CD4-positive, alpha-beta T cell treated with Interleukin-6 for 4 hours (primary cell): ENCODE data around the gene SLC22A23.

Experiments
- DNase-seq: peaks from one replicate; pipeline ENCODE4 v3.0.0-alpha.2; 2020; ENCODE audit warnings: mixed read lengths

Gene SLC22A23

DNA sequence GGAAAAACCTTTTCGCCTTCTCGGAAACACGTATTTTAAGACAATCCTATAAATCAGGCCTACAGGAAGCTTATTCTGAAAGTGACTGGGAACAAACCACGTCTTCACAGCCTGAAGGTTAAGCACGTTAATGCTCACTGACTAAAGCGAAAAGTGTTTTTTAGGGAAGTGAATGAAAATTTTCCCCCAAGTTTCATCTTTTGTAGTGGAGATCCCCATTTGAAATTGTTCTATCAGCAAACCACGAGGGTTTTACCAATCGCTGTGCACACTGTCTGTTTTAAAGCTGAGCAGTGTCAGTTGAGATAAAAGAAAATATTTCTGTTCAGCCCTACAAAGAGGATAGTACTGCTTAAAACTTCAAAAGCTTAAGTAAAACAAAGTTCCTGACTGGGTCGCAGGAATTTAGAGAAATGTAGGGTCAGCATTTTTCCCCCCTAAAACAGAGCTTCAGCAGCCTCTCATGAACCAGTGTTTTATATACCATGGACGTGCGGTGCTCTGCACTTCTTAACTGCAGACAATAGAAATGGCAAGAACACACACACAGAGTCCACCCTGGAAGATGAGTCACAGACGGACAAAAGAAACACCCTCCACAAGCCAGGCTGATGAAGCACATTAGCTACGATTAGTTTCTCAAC is 34.9 kb downstream of the SLC22A23 start:
- no peak for DNase-seq

DNA sequence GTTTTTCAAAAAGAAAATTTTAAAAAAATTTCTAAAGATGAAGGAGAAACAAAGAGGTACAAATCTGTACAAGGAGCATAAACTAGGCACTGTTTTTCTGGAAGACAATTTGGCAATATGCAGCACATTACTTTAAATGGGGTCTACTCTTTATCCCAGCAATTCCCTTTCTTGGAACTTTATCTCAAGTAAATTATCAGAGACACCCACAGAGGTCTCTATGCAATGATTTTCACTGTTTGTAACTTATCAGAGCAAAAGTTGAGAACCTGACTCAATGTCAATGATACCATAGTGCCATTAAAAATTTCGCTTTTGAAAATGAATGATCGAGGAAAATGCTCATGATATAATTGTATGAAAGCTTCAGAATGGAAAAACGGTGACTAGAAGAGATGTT is 35.7 kb downstream of the SLC22A23 start:
- no peak for DNase-seq

DNA sequence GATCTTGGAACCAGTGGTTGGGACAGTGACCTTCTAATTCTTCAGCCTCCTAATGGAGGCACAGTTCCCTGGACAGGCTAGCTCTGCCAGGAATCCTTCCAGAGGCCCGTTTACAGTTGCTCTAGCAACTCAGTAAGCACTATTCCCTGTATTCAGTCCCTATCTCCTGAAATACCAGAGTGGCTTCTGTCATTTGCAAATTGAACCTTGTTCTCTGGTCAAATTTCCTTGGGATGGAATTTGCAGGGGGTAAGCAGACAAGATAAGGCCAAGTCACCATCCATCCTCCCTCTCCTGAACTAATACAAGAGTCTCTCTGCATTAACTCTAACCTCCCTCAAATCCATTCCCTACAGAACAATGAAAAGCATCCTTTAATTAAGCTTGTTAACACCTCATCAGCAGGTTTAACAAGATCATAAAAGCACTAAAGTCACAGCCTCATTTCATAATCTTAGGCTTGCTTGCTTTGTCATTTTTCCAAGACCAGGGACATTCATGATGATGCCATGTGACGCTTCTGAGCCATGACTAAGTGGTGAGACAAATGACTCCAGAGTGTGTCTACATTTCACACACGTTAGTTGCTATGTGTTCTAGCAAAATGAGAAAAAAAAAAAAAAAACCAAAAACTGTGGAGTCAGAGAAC is 37.1 kb downstream of the SLC22A23 start:
- no peak for DNase-seq

DNA sequence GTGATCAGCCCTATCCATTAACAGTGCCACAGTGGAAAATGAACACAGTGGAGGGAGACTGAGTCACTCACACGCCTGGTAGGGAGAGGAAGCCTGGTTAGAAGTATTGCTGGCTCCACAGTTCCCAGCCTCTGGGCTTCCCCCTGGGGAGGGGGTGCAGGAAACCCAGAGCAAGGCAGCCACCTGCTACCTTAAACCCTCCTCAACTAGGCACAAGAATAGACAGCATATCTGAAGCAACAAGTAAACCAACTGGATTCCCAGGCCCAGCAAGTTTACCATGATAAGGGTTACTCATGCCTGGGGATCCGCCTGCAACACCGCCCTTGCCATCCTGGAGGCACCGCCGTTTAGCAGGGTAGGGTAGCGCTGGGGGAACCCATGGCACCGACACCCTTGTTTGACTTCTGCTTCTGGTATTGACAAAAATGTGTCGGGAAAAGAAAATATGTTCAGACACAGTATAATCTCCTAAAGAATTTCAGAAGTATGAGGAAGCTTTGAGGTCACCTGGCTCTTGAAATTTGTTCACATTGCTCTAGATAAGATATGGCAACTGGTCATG is 38.3 kb downstream of the SLC22A23 start:
- no peak for DNase-seq

DNA sequence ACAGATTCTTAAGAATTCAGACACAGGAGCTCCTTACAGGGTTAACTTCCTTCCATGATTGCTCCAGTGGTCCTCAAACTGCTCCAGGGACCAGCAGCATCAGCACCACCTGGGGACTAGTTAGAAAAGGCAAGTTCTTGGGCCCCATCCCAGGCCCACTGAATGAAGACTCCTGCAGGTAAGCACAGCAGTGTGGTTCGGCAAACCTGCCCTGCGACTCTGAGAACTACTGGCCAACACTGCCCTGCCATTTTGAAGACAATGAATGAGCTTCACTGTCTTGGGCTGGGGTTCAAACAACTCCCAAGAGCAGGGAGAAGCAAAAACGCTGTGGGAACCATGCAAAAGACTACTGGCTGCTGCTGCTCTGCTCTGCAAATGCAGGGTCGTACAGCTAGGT is 39.4 kb downstream of the SLC22A23 start:
- DNase-seq: no peak

DNA sequence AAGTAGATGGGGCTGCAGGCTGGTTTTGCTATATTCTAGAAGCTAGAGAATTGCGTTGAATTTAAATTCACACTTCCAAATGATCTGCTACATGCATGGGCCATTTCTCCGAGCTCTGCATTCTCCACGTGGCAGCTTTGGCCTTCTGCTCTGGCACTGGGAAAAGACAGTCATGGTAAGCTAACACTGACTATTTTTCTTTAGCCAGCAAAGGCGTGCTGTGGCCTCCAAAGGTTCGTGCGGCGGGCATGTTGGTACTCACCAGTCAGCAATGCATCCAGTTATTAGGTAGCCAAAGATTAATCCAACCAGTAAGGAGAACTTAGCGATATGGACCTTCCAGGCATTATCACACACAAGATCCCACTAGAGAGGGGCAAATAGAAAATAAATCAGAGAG is 41.4 kb downstream of the SLC22A23 start:
- no peak for DNase-seq

DNA sequence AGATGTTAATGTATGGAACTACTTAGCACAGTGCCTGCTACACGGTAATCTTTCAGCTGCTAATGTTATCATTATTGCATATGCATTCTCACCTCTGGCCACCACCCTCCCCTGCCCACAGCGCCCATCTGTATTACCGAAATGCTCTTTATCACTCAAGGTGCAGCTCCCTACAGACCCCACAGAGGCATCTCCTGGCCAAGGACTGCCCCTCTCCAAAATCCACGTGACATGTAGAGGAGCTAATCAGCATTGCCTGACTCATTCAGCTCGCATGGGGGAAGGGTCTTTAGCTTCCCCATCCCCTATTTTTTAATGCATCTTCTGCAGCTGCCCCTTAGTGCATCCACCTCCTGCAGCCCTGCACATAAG is 41.8 kb downstream of the SLC22A23 start:
- DNase-seq: no peak

DNA sequence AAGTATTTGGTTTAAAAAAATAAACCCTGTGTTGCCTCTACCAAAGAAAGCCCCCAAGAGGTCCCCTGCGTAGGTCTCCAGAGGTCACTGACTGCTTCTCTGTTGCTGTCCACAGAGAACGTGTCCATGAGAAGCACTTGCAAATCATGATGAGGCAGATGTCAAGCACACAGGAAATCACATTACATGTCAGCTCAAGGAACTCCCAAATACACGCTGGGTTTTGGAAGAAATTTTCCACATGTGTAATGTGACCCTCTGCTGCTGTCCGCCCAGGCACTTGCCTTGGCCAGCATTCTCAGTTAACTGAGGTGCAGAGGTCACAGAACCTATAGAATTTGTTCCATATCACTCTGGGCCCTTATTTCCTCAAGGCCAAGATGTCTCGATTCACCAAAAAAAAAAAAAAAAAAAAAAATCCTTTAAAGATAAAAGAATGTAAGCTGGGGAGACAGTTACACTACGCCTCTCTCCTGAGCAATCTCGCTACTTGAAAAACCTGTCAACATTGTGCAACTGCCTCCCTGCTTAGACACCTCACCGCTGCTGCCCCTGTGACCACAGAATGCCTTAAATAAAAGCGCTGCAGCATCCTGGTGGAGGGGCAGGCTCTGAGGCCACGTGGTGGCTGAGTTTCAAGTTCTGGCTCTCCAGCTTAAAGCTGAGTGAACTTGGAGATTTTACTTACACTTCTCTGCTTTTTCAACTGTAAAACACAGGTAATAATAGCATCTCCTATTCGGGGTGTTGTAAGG is 42.3 kb downstream of the SLC22A23 start:
- peak; percentile 29 for DNase-seq

DNA sequence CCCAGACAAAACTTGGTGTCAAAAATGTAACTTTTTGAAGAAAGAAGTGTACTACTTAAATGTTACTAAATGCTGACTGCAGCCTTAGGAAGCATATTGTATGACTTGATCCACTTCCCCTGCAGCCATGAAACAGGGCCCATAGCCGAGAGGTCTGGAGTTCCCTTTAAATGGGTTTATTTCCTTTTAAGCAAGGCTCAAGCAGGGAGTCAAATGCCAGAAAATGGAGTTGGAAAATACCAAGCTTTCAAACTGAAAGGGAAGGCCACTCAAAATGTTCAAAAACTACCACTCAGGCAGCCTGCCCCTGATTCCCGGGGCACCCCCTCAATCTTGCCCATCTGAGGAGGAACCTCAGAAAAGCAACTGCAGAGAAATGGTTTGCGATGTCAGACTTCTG is 43.3 kb downstream of the SLC22A23 start:
- DNase-seq: no peak

DNA sequence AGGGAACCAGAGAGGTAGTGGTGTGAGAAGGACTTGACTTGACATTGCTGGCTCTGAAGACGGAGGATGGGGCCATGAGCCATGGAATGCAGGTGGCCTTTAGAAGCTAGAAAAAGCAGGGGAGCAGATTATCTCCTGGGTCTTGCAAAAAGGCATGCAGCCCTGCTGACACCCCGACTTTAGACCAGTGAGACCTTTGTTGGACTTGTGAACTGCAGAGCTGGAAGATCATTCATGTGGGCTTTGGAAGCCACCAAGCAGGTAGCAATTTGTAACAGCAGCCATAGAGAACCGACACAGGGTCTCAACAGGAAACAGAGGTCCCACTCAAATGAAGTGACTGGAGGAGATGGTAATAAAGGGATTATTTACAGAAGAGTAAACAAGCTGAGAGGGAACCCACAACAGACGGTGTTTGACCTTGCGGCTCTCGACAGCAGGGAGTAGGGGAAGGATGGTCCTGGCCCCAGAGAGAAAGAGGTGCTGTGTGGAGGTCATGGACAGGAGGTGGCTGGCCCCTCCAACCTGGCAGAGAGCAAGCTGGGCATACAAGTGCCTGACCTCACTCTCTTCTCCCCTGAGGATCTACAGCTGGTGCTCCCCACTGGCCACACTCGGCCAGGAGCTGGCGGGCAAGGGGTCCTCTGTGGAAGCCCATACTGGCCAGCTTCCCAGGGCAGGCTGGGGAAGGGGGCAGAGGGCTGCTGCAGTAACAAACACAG is 43.9 kb downstream of the SLC22A23 start:
- DNase-seq: no peak

DNA sequence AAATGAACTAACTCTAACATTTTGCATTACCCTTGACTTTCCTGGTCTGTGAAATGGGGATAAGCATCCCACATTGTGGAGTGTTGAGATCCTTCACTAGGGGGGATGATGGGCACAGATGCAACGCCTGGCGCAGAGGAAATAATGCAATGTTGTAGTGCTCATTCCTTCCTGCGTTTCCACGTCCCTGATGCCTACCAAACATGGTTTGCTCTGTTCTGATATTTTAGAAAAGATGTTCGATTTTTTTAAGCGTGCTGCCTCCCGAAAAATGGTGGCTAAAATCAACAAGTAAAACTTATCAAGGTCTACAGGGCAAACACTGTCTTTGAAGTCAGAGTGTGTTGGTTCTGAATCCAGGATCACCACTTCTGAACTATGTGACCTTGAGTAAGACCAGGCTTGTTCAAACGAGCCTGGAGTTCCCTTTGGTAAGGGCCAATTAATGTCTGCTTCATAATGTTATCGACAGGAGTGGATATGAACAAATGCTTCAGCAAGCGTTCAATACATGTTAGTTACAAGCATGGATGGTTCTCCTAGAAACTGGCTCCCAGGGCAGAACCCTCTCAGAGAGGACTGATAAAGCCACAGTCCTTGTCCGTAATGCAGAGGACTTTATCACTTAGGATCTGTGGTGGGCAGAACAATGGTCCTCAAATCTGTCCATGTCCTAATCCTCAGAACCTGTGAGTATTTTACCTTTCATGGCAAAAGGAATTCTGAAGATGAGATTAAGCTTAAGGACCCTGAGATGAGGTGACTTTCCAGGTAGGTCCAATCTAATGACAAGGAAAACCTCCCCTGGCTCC is 44.7 kb downstream of the SLC22A23 start:
- no peak for DNase-seq

DNA sequence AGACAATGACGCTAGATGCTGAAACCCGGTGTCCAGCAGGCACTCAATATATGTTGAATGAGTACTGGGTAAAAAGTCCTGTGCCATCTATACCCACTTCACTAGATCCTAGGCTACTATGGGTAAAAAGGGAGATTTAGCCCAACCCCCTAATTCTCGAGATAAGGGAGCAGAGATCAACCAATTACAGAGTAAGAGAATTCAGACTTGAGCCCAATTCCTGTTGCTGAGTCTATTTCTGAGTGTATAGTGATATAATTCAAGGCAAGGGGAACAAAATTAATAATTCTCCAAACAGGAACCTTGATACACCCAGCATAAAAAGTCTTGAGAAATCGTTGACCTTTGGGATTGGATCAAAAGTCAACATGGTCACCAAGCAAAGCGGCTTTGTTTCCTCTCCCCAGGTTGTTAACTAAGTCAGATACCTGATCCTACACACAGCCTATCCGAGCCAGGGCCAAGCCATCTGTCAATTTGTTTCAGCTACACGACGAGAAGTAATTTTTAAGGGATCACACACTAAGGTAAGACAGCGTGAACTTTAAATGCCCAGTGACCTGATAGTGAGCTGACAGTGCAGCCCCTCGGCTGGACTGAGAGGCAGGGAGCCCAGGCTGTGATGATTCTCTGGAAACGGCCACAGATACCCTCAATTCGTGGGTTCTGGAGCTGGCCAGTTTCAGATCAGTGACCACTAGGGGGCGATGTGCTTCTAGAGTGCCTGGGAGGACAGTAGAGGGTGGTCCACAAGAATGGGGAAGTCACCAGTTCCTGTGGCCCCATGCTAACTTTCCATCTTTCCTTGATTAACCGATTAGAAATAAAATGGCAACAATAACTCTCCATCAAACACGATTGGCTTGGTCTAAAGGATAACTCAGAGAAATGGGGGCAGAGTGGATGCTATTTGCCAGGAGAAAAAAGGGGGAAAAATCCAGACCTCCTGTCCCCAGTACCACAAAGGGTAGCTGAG is 46.2 kb downstream of the SLC22A23 start:
- peak; percentile 80 for DNase-seq

DNA sequence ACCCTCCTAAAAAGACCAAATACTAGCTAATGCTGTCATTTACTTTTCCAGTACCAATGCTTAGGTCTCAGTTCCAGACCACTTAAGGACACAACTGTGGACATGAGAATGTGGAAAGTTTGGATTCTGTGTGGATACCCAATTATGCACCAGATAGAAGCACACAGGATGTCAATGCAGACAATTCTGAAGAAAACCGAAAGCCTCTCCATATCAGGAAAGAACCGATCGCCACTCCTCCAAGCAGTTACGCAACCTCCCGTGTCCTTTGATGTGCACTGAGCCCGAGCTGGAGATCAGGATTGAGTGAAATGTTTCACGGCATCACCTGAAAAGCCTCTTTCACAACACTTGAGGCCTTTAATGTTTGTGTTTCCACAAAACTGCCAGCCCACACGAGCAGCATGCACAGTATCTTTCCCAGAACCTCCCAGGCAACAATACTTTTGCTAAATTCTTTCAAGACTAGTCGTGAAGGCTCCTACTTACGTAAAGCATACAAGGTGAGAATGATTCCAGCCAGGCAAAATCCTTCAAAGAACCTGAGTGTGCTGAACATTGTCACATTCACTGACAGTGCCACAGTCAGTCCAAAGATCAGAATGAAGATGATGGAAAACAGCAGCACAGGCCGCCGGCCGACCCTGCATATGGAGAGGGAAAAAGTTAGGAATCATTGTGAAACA is 47.0 kb downstream of the SLC22A23 start:
- DNase-seq: no peak

DNA sequence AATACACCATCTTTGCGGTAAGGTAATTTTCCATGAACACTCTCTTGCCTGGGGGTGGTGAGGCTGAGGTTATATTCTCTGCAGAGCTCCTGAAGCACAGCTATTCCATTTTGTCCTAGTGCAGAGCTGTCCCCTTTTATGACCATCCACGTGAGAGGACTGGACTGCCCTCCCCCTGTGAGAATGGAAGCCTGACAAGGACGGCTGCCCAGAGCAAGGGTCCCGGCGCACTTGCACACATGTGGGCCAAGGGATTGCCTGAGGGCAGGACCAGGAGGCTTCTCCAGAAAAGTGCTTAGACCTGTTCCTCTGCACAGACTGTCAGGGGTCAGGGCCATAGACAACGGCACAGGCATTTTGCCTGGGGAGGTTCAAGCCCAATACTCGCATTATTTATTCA is 48.2 kb downstream of the SLC22A23 start:
- no peak for DNase-seq

DNA sequence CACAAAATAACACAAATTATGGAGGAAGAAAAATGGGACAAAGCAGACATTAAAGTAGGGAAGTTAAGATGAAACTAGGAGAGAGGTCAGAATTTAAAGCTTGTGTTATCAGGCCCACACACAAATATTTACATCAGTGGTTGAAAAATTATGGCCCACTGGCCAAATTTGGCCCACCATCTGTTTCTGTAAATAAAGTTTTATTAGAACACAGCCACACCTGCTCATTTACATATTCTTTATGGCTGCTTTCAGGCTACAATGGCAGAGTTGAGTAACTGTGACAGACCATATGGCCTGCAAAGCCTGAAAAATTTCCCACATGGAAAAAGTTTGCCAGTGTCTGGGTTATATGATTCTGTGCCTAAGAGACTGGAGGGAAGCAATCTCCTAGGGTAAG is 49.0 kb downstream of the SLC22A23 start:
- DNase-seq: no peak

DNA sequence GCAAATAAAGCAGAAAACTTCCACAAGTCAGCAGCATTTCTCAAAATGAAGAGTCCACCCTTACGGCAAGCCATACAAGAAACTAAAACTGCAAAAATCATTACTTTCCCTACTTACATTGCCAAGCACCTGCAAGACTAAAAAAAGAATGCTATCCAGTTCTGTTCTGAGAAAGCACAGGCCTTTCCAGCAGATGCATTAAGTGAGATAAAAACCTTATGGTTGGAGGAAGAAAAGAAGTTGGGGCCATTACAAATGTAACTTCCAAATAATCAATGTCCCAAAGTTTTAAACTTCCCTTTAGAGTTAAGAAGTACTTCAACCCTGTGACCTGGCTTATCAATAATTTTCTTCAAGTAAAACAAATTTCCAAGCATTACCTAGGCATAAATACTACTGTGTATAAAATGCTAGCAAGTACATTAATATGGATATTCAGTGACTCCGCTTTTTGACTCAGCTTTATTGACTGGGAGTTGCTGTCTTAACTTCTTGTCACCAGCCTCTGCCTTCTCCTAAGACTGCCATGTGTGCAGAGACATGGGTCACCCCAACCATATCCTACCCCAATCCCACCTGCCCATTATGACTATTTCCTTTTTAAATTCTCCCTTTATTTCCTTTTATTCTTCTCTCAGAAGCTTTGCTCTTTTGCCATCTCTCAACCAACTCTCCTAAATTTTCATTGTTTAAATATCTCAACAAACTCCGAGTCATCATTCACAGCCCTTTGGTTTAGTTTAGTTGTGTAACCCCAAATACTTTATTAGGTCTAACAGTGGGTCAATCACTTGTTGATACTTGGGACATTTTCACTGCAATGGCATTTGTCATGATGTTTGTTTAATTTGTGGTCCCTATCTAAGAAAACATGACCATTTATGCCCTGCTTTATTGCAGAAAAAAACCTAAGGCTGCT is 49.7 kb downstream of the SLC22A23 start:
- no peak for DNase-seq

DNA sequence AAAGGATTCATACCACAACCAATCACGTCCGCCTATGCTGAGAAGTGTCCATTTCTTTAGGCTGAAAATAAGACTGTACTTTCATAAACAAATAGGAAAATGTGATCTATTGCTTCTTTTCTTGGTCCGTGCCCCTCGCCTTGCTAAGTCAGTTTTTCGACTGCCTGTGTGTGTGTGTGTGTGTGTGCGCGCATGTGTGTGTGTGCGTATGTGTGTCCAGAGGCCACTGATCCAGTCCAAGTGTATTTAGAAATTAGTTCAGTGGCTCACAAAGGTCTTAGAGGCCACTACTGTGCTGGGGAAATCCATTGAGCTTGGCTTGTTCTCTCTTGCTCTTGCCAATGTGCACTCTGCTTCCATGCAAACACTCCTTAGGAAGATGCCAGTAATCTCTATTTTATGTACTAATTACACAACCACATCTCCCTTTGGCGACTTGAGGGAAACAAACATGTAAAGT is 50.5 kb downstream of the SLC22A23 start:
- no peak for DNase-seq

DNA sequence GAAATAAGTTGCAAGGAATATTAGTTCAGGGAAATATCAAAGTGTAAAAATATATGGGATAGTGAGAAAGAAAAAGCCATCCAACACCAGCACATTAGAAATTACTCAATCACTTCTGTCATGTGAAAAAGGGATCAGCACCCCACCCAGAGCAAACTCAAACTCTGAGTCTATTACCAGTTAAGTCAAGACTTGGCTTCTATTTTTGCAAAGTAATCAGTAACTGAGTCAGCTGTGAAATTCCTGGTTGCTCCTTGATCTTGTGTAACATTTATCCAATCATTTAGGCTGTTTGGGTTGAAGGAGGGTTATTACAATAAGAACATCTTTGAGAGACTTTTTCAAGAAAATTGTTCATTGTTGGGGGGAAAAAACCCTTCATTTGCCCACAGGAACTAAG is 51.2 kb downstream of the SLC22A23 start:
- no peak for DNase-seq

DNA sequence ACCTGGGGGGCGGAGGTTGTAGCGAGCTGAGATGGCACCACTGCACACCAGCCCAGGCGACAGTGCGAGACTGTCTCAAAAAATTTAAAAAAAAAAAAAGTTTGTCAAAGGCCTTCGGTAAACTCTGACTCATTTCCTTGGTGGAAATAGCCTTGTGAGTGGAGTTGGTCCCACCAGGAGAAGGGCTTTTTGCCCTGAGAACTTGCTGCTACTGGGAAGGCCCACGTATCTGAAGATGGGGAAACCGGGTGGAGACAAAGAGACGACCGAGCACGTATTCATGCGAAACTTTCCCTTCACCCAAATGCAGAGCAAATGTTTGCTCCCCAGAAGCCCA is 51.7 kb downstream of the SLC22A23 start:
- no peak for DNase-seq
